HuH-7.5 (cell line): ENCODE data around the gene GRM3.

Experiments used
- DNase-seq: peaks from one replicate; pipeline ENCODE4 v3.0.0; 2011; ENCODE audit warnings: low spot score

Gene GRM3

DNA sequence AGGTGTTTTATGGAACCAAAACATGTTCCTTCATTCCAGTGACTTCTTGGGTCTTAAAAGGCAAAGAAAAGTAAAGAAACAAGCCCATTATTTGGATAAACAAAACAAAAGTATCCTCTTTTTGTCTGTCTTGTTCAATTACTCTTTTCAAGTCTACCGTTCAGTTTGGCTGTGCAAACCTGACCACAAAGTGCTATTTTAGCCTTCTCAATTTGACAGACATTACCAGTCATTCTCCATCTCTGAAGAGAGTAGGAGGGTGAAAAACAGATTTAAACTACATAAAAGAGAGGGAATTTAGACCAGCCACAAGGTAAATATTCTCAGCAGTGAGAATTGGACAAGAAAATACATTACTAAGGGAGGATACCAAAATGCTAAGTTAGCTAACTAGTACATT is 145.2 kb downstream of the GRM3 start:
- no peak for DNase-seq

DNA sequence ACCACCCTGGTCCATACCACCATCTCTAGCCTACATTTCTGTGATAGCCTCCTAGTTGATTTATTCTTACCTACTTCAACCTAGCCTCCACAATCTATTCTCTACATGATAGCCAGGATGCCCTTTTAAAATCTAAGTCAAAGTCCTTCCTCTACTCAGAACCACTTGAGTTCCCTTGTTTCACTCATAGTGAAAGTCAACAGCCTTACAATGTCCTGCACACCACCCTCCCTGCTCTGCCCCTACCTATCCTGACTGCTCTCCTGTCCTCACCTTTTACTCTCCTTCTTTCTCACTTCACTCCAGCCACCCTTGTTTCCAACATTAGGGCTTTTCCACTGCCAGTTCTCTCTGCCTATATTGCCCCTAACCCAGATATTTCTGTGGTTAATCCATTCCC is 146.7 kb downstream of the GRM3 start:
- DNase-seq, result no peak

DNA sequence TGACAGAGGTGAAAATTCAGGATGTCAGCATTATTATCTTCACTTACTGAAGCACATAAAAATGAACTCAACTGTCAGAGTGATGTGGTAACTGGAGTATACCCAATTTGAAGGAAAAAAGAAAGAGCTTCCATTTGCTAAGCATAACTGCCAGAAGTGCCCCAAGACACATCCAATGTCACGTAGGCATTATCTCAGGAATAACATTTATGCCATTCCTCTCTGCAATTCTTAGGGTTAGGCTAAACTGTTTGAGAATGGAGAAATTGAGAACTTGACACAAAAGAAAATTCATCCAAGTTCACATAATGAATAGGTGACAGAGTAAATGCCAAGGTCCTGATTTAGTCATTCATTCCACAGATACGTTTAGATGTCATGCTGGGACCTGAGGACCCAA is 148.6 kb downstream of the GRM3 start:
- DNase-seq, result no peak

DNA sequence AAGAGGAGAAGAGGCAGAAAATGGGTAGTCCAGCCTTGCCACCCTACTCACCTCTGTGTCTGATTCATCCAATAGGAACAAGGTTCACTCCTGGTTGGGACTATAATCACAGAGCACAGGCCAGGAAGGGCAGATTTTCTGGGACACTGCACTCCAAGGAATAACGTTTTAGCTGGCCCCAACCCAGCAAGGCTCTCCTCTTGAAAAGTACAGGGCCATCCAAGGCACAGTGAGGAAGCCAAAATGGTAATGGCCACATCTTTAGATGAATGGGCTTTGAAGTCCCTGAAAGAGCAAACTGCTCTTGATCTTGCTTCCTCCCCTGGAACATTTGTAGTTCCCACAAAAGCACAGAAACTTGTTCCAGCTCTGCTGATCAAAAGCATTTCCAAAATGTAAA is 149.4 kb downstream of the GRM3 start:
- DNase-seq, result no peak

DNA sequence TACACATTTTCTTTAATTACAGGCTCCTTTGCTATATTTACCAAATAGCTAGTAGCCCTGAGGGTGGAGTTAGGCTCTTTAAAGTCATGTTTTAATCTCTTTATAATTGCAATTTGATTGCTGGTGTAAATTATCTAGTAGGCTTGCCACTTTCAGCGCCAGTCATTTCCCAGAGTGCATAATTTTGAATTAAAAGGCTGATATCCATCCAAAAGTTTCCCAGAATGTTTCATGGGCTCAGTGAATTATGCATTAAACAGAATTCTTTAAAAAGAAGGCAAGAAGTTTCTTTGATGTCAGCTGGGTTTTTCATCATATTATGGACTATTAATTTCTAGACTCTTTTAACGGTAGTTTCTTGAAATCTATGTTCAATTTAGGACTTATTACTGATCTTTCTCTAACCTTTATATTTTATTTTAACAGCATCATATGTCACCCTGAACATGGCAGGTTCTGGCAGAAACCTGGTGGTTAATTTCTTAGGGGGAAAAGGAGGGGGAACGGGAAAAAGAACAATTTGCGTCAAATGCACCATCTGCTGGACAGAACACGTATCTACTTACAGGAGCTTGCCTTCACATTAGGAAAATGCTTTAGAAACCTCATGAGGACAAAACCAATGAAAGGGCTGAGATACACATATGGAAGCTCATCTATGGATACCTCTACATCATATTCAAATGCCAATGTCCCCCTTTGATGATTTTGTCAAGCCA is 171.1 kb downstream of the GRM3 start:
- DNase-seq, result peak; percentile 7

DNA sequence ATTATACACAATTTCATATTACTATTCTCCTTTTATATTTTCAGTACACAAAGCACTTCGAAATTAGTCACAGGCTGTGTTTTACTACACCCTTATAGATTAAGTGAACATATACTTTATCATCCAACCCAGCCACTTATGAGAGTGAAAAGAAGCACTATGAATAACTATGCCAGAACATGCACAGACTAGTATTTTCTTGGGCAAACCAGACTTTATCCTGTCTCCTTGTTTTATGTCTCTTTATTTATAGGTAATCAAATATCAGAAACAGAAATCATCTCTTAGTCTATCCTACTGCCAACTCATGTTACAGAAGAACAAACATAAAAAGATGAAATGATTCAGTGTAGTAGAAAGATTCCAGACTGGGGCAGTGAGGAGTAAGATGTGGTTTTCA is 171.8 kb downstream of the GRM3 start:
- no peak for DNase-seq

DNA sequence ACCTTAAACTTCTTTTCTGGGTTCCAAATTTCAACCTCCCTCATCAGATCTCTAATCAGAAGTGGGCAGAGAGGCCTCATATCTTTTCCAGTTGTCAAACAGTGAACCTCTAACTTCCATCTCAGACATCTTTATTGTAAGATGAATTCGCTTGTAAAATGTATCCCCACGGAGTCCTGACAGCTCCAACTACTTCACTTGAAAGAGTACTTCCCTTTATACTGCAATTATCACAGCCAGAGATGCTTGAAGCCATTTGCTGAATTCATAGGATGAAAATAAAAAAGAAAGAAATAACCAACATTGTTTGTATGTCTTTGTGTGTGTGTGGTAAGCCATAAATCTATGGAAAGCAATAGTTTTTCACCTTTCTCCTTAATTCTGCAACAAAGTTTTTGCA is 175.2 kb downstream of the GRM3 start:
- DNase-seq, result no peak

DNA sequence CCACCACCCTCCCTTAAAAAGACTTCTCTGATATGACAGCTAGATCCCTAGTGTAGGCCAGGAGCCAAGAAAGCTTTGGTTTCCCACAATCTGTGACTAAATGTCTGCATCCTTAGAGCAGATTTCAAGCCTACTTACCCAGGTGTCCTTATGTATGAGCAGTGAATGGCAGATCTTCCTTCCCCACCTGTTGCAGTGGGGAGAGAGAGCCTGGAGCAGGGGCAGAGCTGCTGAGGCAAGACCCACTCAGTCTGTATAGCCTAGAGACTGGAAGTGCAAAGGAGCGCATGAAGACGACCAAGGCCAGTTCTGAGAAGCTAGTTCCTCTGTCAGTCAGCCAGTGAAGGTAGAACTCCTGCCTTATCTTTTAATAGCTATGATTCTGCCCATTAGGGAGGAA is 180.1 kb downstream of the GRM3 start:
- no peak for DNase-seq

DNA sequence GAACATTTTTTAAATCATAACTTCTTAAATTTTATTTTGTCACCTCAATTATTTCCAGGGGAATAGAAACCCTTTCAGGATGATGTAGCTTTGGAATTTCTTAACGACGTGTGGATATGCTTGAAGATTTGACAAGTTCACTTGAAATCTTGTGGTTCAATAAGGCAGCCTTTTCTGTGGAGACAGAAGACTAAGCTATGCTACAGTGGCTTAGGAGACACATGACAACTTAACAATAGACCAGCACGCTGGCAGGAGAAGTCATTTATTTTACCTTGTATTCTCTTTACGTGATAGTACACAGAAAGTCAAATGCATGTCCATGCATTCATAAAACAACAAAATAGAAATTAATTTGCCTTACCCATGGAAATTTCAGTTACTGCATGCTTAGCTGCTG is 181.6 kb downstream of the GRM3 start:
- DNase-seq, result no peak

DNA sequence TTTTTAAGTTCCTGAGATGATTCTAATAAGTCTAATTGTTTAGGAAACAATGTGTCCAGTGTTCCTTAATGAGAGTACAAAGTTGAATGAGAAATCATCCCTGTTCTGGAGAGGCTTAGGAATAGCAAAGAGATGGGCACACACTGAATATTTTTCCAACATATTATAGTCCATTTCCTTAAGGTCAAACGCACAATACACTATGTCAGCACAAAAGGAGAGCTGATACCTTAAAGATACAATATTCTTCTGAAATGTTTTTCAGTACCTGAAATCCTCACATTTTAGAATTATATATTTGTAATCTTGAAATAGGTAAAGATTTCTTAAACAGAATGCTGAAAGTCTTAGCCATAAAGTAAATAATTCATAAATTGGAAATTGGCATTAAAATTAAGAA is 183.2 kb downstream of the GRM3 start:
- DNase-seq, result no peak

DNA sequence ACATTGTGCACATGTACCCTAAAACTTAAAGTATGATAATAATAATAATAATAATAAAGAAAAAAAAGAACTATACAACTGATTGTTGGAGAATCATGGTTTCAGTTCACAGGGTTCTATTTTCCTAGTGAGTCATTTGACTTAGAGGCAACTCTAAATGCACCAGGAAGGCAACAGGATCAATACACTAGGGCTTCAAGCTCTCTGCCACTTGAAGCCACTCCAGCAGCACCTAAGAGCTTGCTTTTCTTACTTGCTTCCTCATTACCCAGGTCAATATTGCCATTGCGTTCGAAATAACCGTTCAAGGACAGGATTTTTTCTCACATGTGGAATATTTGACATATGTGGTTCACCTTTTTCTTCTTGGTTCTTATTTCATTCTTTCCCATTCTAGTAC is 189.7 kb downstream of the GRM3 start:
- DNase-seq, result no peak

DNA sequence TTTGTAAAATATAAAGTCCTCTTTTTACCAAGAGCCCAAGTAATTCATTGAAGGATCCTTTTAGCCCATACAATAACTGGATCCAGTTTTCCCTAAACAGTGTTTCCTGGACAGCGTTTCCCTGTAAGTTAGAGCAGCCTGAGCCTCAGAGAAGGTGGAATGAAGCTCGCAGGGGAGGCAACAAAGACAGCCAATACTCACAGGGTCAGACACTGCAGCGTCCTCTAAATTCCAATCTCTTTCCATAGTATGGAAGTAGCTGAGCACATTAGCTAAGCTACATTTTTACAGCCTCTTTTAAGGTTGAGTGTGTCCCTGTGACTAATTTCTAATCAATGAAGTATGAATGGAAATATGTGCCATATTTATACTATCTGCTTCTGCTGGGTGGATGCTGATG is 193.5 kb downstream of the GRM3 start:
- no peak for DNase-seq

DNA sequence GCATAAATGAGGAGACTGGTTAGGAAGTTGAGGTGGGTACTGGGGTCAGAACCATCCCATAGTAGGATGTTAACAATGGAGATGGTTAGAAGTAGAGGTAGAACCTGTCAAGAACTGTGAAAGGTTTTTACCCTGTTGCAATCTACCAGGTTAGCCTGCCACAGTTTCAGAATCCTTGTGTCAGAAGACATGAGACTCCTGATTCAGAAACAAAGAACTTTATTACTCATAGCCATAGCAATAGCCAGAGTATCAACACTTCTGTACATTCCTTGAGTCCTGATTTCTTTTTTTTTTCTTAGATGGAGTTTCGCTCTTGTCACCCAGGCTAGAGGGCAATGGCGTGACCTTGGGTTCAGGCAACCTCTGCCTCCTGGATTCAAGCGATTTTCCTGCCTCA is 200.9 kb downstream of the GRM3 start:
- DNase-seq, result no peak

DNA sequence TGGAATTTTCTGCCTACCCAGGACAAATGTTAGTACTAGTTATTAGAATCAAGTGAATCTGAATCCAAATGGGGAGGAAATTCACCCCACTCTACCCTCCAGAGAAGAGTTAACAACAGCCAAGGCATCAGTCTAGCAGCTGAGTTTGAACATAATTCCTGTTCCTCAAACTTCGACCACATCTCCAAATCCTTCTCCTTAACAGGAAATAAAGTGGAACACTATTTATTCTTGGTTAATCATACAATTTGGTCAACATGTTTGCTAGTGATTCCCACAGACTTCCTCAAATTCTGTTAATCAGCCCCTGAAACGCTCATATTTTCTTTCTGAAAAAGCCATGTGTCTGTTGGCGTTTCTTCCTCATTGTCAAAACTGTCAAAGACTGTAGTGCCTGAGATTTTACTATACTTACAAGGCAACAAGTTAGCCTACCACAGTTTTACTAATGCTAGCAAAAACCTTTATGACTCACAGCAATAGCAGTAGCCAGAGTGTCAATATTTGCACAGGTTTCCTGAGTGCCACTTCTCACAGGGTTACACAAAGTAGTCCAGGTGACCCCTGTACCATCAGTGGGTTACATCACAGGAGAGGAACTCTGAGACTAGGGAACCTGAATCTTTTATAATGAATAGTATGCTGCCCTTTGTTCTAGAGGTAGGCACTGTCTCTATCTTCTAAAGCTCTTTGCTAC is 202.9 kb downstream of the GRM3 start:
- peak; percentile 25 for DNase-seq

DNA sequence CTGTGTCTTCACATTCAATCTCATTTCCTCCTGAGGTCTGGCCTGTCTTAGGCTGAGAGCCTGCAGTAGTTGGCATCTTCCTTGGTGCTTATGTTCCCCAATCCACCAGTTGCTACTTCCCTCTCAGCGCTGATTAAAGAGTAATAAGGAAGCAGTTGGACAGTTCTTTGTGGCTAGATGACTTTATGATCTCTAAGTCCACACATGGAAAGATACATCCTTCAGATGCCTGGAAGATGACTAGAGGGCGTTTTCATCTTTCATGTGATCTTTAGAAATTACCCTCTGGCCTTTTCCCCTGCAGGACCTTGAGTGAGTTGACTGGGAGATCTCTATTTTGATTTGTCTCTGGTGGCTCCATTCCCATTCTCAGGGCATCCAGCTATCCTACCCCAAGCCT is 204.5 kb downstream of the GRM3 start:
- no peak for DNase-seq

DNA sequence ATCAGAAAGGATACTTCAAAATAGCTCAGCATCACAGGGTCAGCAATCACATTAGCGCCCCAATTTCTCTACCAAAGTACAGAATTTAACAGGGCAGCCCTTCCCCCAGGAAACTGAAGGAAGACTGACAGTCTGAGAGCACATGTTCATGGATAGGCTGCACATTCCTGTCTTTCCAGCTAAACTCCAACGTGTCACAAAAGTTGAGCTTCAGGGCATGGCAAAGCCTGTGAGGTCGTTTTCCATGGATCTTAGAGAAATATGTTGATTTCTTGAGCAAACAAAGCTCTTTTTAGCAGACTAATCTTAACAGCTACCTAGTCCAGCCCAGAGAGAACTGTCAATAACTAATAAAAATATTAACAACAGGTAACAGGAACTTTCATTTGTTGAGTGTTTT is 207.9 kb downstream of the GRM3 start:
- no peak for DNase-seq

DNA sequence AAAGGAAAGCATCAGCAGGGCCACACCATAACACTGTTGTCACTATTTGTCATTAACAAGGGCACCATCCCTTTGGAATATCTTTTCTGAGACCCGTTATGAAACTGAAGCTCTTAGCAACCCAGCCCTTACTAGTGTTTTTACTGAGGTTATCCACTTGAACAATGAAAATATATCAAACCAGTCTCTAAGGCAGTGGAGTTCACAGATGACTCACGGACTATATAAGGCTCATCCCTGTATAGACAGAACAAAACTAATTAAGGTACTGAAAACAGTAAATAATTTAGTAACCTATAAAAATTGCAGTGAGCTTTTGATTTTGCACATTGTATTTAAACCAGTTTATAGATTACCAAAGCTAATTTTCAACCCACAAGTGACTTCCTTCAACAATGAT is 219.7 kb downstream of the GRM3 start:
- DNase-seq, result no peak

DNA sequence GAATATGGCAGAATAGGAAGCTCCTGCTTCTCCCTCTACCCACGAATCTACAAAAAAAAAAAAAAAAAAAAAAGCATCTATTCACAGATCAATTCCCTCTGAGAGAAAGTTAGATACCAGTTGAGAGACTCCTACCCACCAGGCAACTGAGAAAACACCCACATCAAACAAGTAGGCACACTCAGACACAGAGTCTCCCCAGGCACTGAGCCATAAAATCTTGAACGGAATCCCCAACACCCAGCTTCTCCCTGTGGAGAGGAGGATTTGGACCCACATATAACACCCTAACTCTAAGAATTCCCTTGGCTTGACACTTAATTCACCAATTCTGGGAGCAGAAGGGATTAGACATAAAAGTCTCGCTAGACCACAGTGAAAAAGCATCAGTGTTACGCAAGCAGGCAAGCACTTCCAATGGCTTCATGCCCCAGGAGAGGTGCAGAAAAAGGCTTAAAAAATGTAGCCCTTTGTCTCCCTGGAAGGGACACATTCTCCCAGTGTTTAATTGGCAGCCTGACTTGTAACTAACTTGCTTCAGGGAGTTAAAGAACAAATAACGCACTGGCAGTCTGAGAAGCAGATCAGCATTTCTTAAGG is 223.6 kb downstream of the GRM3 start:
- no peak for DNase-seq

DNA sequence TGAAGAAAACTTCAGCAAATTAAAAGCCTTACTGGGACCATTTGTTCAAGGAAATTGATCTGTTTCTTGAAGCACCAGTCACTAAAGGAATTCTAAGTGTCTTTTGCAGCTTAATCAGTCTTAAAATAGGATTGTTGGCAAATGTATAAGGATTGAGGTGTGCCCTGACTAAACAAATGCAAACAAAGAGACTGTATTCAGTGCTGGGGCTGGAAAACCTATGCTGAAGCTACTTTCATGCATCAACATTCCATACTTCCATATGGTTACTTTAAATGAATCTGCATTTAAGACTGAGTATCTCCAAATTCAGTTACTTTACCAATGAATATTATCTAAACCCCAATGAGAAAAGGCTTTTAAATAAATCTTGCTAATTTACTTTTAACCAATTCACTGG is 232.4 kb downstream of the GRM3 start:
- DNase-seq, result no peak

DNA sequence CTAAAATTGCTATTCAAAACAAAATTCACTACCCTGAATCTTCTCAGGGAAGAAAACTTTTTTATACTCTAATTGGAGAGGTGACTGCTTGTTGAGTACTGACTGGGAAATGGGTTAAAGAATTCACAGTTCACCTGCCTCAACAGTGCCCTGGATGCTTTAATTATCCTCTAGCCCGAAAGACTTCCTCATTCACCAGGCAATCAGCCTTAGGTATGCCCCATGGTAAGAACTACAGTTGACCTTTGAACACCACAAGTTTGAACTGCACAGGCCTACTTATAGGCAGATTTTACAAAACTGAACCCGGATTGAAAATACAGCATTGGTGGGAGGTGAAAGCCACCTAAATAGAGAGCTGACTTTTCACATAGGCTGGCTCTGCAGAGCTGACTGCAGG is 240.4 kb downstream of the GRM3 start:
- DNase-seq, result no peak

DNA sequence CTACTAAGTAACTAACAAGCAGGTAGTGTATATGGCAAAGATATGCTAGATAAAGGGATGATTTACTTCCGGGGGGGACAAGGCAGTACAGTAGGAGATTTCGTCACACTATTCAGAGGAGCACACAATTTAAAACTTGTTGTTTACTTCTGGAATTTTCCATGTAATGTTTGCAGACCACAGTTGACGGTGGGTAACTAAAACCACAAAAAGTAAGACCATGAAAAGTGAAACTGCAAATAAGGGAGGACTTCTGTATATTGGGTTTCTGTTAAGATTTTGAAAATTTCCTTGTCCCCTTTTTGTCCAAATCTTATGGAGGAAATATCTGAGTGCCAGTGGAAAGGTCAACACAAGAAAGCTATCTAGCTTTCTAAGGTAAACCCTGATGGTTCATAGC is 245.8 kb downstream of the GRM3 start:
- no peak for DNase-seq

DNA sequence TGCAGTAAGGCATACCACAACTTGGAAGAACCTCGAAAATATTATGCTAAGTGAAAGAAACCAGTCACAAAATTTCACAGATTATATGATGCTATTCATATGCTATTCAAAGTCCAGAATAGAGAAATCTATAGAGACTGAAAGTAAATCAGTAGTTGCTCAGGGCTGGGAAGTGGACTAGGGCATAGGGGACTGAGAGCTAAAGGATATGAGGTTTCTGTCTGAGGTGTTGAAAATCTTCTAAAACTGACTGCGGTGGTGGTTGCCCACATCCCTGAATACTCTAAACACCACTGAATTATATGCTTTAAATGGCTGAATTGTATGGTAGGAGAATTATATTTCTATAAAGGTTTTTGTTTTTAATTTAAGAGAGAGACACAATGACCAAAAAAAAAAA is 254.5 kb downstream of the GRM3 start:
- no peak for DNase-seq

DNA sequence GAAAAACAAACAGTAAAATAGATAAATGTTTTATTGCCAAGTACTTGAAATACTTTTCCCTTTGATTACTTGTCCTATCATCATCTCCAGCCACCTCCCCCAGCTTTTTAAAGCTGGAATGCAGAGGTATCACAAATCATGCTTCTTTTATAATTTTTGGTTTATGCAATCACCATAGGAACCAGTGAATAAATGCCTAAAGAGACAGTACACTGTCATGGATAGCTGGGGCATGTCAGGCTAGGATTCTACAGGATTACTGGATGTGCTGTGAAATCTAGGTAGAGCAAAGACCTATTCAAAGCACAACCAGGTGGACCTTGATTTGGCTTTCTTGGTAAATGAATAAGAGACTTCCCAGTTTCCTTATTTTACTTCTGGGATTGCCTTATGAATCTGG is 257.2 kb downstream of the GRM3 start:
- no peak for DNase-seq
